G401 (cell line): ENCODE measurements around the gene LZTS3. TPM values are rescaled to one million over a fixed set of nuclear protein-coding genes. Genes with fewer than 3 reads are reported as not detected.
A peak's percentile ranks its signal among the peaks of the same experiment; 100 is the strongest.
"Not testable (repeated sequence)": the region's sequence is repeated elsewhere in the genome, so short reads cannot be mapped to it uniquely, and the experiment has no call there.

Source experiments
- DNase-seq: peaks from one replicate; pipeline ENCODE4 v3.0.0-alpha.2; 2015; ENCODE audit warnings: low spot score
- in situ Hi-C: cut with HindIII; loops from 2 replicates; pipeline ENCODE4 v1.10.0; 2016; ENCODE audit warnings: low sequenced_read_pairs, mixed read lengths
- total RNA-seq: library from RNA; depleted of rRNA; stranded (reverse); fragments of >200 nt; shearing (Covaris generic); gene quantifications from 2 replicates; pipeline ENCODE4 v1.2.3, GENCODE V29; 2014

Gene LZTS3
- total RNA-seq, 1 experiment from 2014 or later = 15.2 TPM

GRCh38 chr20:3193806-3194616, 20.7 kb upstream of the LZTS3 start:
- in situ Hi-C loops = no loop called here

GRCh38 chr20:3192226-3193015, 19.1 kb upstream of the LZTS3 start:
- no peak for DNase-seq
- in situ Hi-C loops = no loop called here

More at GRCh38 chr20:3193806-3194616, 20.7 kb upstream of the LZTS3 start:
- DNase-seq = no peak

GRCh38 chr20:3190681-3191111, 17.3 kb upstream of the LZTS3 start:
- in situ Hi-C loops = no loop called here
- no peak for DNase-seq

GRCh38 chr20:3189561-3190131, 16.3 kb upstream of the LZTS3 start:
- DNase-seq = no peak
- in situ Hi-C loops = no loop called here

GRCh38 chr20:3188823-3189413, 15.6 kb upstream of the LZTS3 start:
- in situ Hi-C loops = no loop called here
- DNase-seq = no peak

- in situ Hi-C loops = not testable (repeated sequence)
Observed at GRCh38 chr20:3187861-3188260, 14.5 kb upstream of the LZTS3 start.

GRCh38 chr20:3183896-3184612, 10.7 kb upstream of the LZTS3 start:
- no peak for DNase-seq
- in situ Hi-C loops = no loop called here

More at GRCh38 chr20:3187861-3188260, 14.5 kb upstream of the LZTS3 start:
- not testable (repeated sequence) for DNase-seq

- DNase-seq, in situ Hi-C loops: not testable (repeated sequence)
Observed at GRCh38 chr20:3182429-3182828, 9.1 kb upstream of the LZTS3 start.

- in situ Hi-C loops = no loop called here
- DNase-seq = no peak
Observed at GRCh38 chr20:3181270-3181669, 7.9 kb upstream of the LZTS3 start.

GRCh38 chr20:3180319-3180718, 7.0 kb upstream of the LZTS3 start:
- no peak for DNase-seq
- in situ Hi-C loops = no loop called here

GRCh38 chr20:3177746-3178485, 4.6 kb upstream of the LZTS3 start:
- no peak for DNase-seq
- in situ Hi-C loops = no loop called here

- DNase-seq = no peak
- in situ Hi-C loops = no loop called here
Observed at GRCh38 chr20:3175270-3175669, 1.9 kb upstream of the LZTS3 start.

- in situ Hi-C loops = no loop called here
- peak; percentile 66 for DNase-seq
Observed at GRCh38 chr20:3174442-3175261, 1.3 kb upstream of the LZTS3 start.

GRCh38 chr20:3173610-3174441, 477 bp upstream of the LZTS3 start:
- DNase-seq = peak; percentile 89
- in situ Hi-C loops = no loop called here

GRCh38 chr20:3172126-3172932, 1.0 kb downstream of the LZTS3 start:
- in situ Hi-C loops = no loop called here
- DNase-seq = peak; percentile 41
